ENCODE results near the gene CUX1. TPM values are rescaled to one million over a fixed set of nuclear protein-coding genes. Genes with fewer than 3 reads are reported as not detected.

The CUX1 gene
- total RNA-seq, 3 donors from 2014 or later, result 85.2 to 167 (median 120) TPM

DNA sequence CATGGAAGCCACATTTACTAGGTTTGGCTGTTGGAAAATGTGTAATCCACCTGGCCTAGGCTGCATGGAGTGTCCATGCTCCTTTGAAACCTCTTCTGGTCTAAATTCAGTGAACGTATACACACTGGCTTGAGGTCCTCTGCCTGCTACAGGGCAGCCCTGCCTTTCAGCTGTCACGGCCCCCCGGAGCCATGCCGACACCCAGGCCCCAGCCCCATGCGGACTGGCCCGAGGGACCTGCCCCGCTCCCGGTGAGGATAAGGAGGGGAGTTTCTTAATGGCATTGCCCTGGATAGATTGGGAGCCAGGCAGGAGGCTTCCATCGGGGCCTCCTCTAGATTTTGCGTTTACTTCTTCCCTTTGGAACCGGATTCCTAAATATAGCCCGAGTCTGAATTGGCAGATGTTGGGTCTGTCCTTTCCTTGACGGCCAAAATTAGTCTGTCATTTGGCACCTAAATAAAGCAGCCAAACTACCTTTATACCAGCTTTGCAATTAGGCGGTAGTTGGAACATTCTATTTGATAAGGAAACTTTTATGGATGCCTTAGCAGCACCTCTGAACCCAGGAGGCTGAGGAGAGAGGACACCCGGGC lies 397.1 kb downstream of the CUX1 start:
- Histone ChIP-seq H3K9me3 (no peaks in the 10 kb centered on the region), H3K36me3 (ENCODE audit: low read depth) (no peaks in the 10 kb centered on the region), H3K4me1 (ENCODE audit: low read depth) (no peaks in the 10 kb centered on the region), H3K4me3 (no peak overlapping the region)
- DNase-seq (no peak), ATAC-seq (no peak)
- intact Hi-C loops (cut with DNase I, micrococcal nuclease), result no loop called here
- TF ChIP-seq, protein P1, sequence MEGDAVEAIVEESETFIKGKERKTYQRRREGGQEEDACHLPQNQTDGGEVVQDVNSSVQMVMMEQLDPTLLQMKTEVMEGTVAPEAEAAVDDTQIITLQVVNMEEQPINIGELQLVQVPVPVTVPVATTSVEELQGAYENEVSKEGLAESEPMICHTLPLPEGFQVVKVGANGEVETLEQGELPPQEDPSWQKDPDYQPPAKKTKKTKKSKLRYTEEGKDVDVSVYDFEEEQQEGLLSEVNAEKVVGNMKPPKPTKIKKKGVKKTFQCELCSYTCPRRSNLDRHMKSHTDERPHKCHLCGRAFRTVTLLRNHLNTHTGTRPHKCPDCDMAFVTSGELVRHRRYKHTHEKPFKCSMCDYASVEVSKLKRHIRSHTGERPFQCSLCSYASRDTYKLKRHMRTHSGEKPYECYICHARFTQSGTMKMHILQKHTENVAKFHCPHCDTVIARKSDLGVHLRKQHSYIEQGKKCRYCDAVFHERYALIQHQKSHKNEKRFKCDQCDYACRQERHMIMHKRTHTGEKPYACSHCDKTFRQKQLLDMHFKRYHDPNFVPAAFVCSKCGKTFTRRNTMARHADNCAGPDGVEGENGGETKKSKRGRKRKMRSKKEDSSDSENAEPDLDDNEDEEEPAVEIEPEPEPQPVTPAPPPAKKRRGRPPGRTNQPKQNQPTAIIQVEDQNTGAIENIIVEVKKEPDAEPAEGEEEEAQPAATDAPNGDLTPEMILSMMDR (IDR thresholded peaks at IDR 0.05), result no peak

DNA sequence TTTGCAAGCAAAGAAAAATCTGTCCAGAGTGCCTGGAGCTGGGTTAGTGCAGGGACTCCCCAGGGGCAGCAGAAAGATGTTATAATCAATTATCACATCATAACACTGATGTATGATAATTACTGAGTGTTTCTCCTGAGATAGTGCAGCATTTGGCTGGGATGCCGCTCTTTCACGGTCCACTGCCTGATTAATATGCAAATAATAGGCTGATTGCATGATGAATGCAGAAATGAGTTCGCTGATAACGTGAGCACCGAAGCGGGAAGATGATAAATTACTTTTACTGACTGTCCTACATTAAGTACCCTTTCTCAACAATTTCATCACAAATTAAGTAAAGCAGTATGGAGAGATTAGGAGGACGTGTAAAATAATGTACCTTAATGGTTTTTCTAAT lies 397.8 kb downstream of the CUX1 start:
- ATAC-seq (no peak), DNase-seq (no peak)
- intact Hi-C loops (cut with DNase I, micrococcal nuclease), result no loop called here
- no peak overlapping the region for H3K4me3 ChIP-seq
- H3K36me3 ChIP-seq (ENCODE audit: low read depth), result no peaks in the 10 kb centered on the region
- TF ChIP-seq, protein P1 (IDR thresholded peaks at IDR 0.05), result no peak
- no peaks in the 10 kb centered on the region for H3K4me1 ChIP-seq (ENCODE audit: low read depth)
- no peaks in the 10 kb centered on the region for H3K9me3 ChIP-seq

DNA sequence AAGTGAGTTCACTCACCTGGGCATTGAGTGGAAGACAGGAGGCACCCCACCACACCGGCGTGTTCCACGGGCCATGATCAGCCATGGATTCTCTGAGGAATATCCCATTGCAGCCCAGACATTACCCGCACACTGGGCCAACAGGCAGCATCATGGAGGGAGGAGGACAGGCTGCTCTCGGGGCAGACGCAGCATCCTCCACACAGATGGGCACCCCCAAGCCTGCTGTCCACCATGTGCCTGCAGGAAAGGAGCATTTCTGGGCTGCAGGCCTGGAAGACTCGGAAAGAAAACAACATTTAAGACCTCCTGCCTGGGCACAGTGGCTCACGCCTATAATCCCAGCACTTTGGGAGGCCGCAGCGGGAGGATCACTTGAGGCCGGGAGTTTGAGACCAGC lies 398.3 kb downstream of the CUX1 start:
- TF ChIP-seq, protein P1 (IDR thresholded peaks at IDR 0.05), result no peak
- no peak for ATAC-seq
- no peak overlapping the region for H3K4me3 ChIP-seq
- no peak for DNase-seq
- intact Hi-C loops (cut with DNase I, micrococcal nuclease), result no loop called here
- H3K9me3 ChIP-seq, result no peaks in the 10 kb centered on the region
- no peaks in the 10 kb centered on the region for H3K4me1 ChIP-seq (ENCODE audit: low read depth)
- H3K36me3 ChIP-seq (ENCODE audit: low read depth), result no peaks in the 10 kb centered on the region

DNA sequence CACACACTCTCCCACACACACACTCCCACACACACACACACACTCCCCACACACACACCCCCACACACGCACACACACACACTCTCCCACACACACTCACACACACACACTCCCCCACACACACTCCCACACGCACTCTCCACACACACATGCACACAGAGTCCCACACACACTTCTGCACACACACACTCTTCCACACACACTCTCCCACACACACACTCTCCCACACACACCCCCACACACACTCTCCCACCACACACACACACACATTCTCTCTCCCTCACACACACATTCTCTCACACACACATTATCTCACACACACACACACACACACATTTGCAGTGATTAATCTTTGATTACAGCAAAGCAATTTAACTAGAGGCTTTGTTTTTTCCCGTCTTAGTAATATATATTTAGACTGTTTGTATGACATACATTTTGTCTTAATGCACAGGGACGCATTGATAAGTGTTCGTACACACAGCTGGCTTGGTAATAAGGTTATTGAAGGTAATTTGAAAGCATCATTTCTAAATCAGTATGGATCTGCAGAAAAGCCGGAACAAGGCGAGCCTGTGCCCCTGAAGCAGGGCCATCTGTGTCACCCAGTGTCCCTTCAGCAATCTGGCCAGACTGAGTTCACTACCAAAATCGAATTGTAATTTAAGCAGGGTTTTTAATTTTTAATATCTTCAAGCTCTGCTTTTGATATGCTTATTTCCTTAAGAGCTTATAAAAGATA lies 399.3 kb downstream of the CUX1 start:
- H3K9me3 ChIP-seq, result no peaks in the 10 kb centered on the region
- intact Hi-C loops (cut with DNase I, micrococcal nuclease), result no loop called here
- no peaks in the 10 kb centered on the region for H3K4me1 ChIP-seq (ENCODE audit: low read depth)
- TF ChIP-seq, protein P1 (IDR thresholded peaks at IDR 0.05), result no peak
- DNase-seq (no peak), ATAC-seq (no peak)
- no peaks in the 10 kb centered on the region for H3K36me3 ChIP-seq (ENCODE audit: low read depth)
- no peak overlapping the region for H3K4me3 ChIP-seq

DNA sequence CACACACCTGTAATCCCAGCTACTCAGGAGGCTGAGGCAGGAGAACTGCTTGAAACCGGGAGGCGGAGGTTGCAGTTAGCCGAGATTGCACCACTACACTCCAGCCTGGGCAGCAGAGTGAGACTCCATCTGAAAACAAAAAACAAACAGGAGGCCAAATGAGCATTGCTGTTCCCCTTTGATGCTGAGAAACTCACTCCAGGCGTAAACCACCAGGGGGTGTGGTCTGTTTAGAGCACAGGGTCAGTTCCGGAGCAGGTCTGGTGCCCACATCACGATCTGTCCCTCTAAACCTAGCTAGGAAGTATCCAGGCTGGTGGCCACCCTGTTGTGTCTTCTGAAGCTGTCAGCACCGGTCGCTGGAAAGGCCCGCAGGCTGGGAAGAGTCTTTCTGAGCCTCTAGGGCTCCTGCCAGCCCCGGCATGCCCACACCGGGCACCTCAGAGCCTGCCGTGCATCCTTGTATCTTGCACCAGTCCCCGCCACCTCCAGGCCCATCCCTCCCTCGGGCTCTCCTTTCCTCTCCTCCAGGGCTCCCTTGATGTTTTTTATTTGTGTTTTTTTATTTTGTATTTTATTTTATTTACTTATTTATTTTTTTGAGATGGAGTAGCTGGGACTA lies 402.9 kb downstream of the CUX1 start:
- intact Hi-C loops (cut with DNase I, micrococcal nuclease), result no loop called here
- Histone ChIP-seq H3K36me3 (ENCODE audit: low read depth) (no peaks in the 10 kb centered on the region), H3K4me1 (ENCODE audit: low read depth) (no peaks in the 10 kb centered on the region), H3K9me3 (no peaks in the 10 kb centered on the region), H3K4me3 (no peak overlapping the region)
- DNase-seq, result no peak
- no peak for ATAC-seq
- TF ChIP-seq, protein P1 (IDR thresholded peaks at IDR 0.05), result no peak

Measured in mucosa of descending colon (tissue), 3 donors.